SK-N-SH (cell line): Measurements from ENCODE around the gene CD209. TPM values are rescaled to one million over a fixed set of nuclear protein-coding genes. Genes with fewer than 3 reads are reported as not detected.

Source experiments
- CTCF ChIA-PET: fragments of 300-600, 350-600 bp; formaldehyde crosslinking; extraction: SDS; loops from one replicate; lab custom pipeline; 2021; lab: Yijun Ruan, JAX
- POLR2A ChIA-PET: fragments of 350-600 bp; sonication (Branson Sonifier 250); formaldehyde crosslinking; extraction: SDS; loops from one replicate; lab custom pipeline; 2020; ENCODE audit warnings: antibody characterized with exemption, inconsistent platforms; lab: Yijun Ruan, JAX
- DNase-seq: peaks from one replicate; pipeline ENCODE4 v3.0.0; 2012
- H2AFZ ChIP-seq: fragments of 200-600 bp; sonication (generic); 2 replicates; pipeline ENCODE4 v1.8.1; 2016; ENCODE audit warnings: antibody characterized with exemption, mild to moderate bottlenecking, low read depth
- H3F3A ChIP-seq: fragments of 200-600 bp; sonication (generic); replicated peaks from 2 replicates; pipeline ENCODE3; 2016; ENCODE audit warnings: antibody characterized with exemption, mild to moderate bottlenecking; ENCODE audit not compliant: insufficient read depth
- H3K27ac ChIP-seq, 2 experiments: fragments of 200-500 bp in 1 of 2; fragments of 200-600 bp in 1 of 2; sonication (Bioruptor generic) in 1 of 2; sonication (generic), shearing (Covaris generic) in 1 of 2; 2 replicates each; pipeline versions ENCODE4 v1.5.1 to v1.6.1; 2014 to 2016; ENCODE audit warnings: low read depth in 2 of 2, inconsistent platforms in 1 of 2, low read length in 1 of 2, mild to moderate bottlenecking in 1 of 2, mixed read lengths in 1 of 2
- H3K27me3 ChIP-seq: fragments of 200-600 bp; sonication (generic), shearing (Covaris generic); 2 replicates; pipeline ENCODE4 v1.6.1; 2016; ENCODE audit warnings: mixed run types; ENCODE audit not compliant: insufficient read depth
- H3K36me3 ChIP-seq, 2 experiments: fragments of 200-500 bp in 1 of 2; fragments of 200-600 bp in 1 of 2; sonication (Bioruptor generic) in 1 of 2; sonication (generic) in 1 of 2; replicated peaks in 1 of 2; 2 replicates each; pipeline versions ENCODE3 to v1.5.1; 2014 to 2016; ENCODE audit warnings: low read length in 1 of 2, mild to moderate bottlenecking in 1 of 2; ENCODE audit not compliant: insufficient read depth in 2 of 2, control insufficient read depth in 1 of 2
- H3K4me1 ChIP-seq, 2 experiments: fragments of 200-500 bp in 1 of 2; fragments of 200-600 bp in 1 of 2; sonication (Bioruptor generic) in 1 of 2; sonication (generic), shearing (Covaris generic) in 1 of 2; 2 replicates each; pipeline versions ENCODE4 v1.5.1 to v1.6.1; 2014 to 2016; ENCODE audit warnings: low read depth in 1 of 2, low read length in 1 of 2, mixed run types in 1 of 2; ENCODE audit not compliant: insufficient read depth in 2 of 2, control insufficient read depth in 1 of 2
- H3K4me2 ChIP-seq: fragments of 200-600 bp; sonication (generic), shearing (Covaris generic); 2 replicates; pipeline ENCODE4 v1.6.1; 2017; ENCODE audit warnings: mixed run types
- H3K4me3 ChIP-seq, 2 experiments: fragments of 200-500 bp in 1 of 2; fragments of 200-600 bp in 1 of 2; sonication (Bioruptor generic) in 1 of 2; sonication (generic), shearing (Covaris generic) in 1 of 2; 2 replicates each; pipeline versions ENCODE4 v1.5.1 to v1.8.1; 2014 to 2016; ENCODE audit warnings: low read depth in 2 of 2, inconsistent platforms in 1 of 2, low read length in 1 of 2, mild to moderate bottlenecking in 1 of 2, mixed read lengths in 1 of 2, moderate library complexity in 1 of 2
- H3K79me2 ChIP-seq: fragments of 200-600 bp; sonication (generic); 2 replicates; pipeline ENCODE4 v1.8.1; 2017; ENCODE audit warnings: mild to moderate bottlenecking; ENCODE audit not compliant: insufficient read depth
- H3K9ac ChIP-seq: fragments of 200-600 bp; sonication (generic); 2 replicates; pipeline ENCODE4 v1.6.1; 2017; ENCODE audit warnings: mixed run types
- H3K9me2 ChIP-seq: fragments of 200-600 bp; sonication (generic); 2 replicates; pipeline ENCODE4 v1.6.1; 2017; ENCODE audit warnings: mixed run types
- H3K9me3 ChIP-seq: fragments of 200-600 bp; sonication (generic); 2 replicates; pipeline ENCODE4 v1.6.1; 2017; ENCODE audit warnings: mixed run types, mild to moderate bottlenecking, moderate library complexity
- H4K20me1 ChIP-seq: fragments of 200-600 bp; sonication (generic); 2 replicates; pipeline ENCODE4 v1.6.1; 2017; ENCODE audit warnings: mild to moderate bottlenecking, mixed run types; ENCODE audit not compliant: insufficient read depth
- ELF1 ChIP-seq: IDR thresholded peaks from 2 replicates; pipeline ENCODE4 v1.4.0; 2012
- EP300 ChIP-seq, 2 experiments: IDR thresholded peaks; 2 replicates each; pipeline versions ENCODE4 v1.4.0 to v1.6.1; 2012; ENCODE audit warnings: borderline replicate concordance in 1 of 2, low read depth in 1 of 2, low read length in 1 of 2
- EZH2phosphoT487 ChIP-seq: fragments of 200-600 bp; sonication (generic); IDR thresholded peaks from 2 replicates; pipeline ENCODE4 v1.6.1; 2017; ENCODE audit warnings: low read depth, mixed run types, mild to moderate bottlenecking, antibody characterized with exemption, moderate library complexity, borderline replicate concordance
- FOSL2 ChIP-seq: IDR thresholded peaks from 2 replicates; pipeline ENCODE4 v1.4.0; 2012; ENCODE audit warnings: low read depth, mild to moderate bottlenecking, moderate library complexity, borderline replicate concordance
- FOXJ3 ChIP-seq: sonication (generic); formaldehyde crosslinking; IDR thresholded peaks from 2 replicates; pipeline ENCODE4 v1.5.1; 2020; ENCODE audit warnings: mild to moderate bottlenecking, missing genetic modification reagents
- GABPA ChIP-seq: IDR thresholded peaks from 2 replicates; pipeline ENCODE4 v1.4.0; 2012; ENCODE audit warnings: low read depth, mild to moderate bottlenecking
- MXI1 ChIP-seq: IDR thresholded peaks from 2 replicates; pipeline ENCODE4 v1.6.1; 2012; ENCODE audit warnings: mild to moderate bottlenecking, low read depth, low read length, improper control_type of control experiment
- POLR2AphosphoS5 ChIP-seq: IDR thresholded peaks from 2 replicates; pipeline ENCODE4 v1.6.1; 2012; ENCODE audit warnings: low read depth, low read length
- RXRA ChIP-seq: IDR thresholded peaks from 2 replicates; pipeline ENCODE4 v1.4.0; 2012; ENCODE audit warnings: low read depth, mild to moderate bottlenecking, borderline replicate concordance
- SIN3A ChIP-seq: IDR thresholded peaks from 2 replicates; pipeline ENCODE4 v1.6.1; 2012; ENCODE audit warnings: low read depth, mild to moderate bottlenecking, low read length, moderate library complexity, borderline replicate concordance
- SMC3 ChIP-seq: IDR thresholded peaks from 2 replicates; pipeline ENCODE4 v1.6.1; 2012; ENCODE audit warnings: low read depth, low read length, improper control_type of control experiment
- TAF1 ChIP-seq: IDR thresholded peaks from 2 replicates; pipeline ENCODE4 v1.6.1; 2012; ENCODE audit warnings: low read depth, mild to moderate bottlenecking, low read length, moderate library complexity, borderline replicate concordance
- TCF12 ChIP-seq: IDR thresholded peaks from 2 replicates; pipeline ENCODE4 v1.4.0; 2012
- TEAD4 ChIP-seq: IDR thresholded peaks from 2 replicates; pipeline ENCODE4 v1.4.0; 2012; ENCODE audit warnings: mild to moderate bottlenecking, borderline replicate concordance; ENCODE audit not compliant: insufficient read depth
- YY1 ChIP-seq: IDR thresholded peaks from 2 replicates; pipeline ENCODE4 v1.4.0; 2012; ENCODE audit warnings: low read depth, mild to moderate bottlenecking
- WGBS: methylation state at CpG from one replicate; pipeline ENCODE4 v1.1.6; 2017; ENCODE audit warnings: low lambda C conversion rate; 5-methylcytosine and 5-hydroxymethylcytosine counted together
- polyA plus RNA-seq, 3 experiments: library from polyadenylated mRNA; depleted of rRNA; stranded (reverse); fragments of >200 nt; gene quantifications; 2 replicates each; pipeline ENCODE4 v1.2.3, GENCODE V29; 2012
- TF ChIP-seq, protein P1 (sequence below): IDR thresholded peaks from 2 replicates; pipeline ENCODE4 v1.6.1; 2012; ENCODE audit warnings: mild to moderate bottlenecking, low read depth, low read length, moderate library complexity
- TF ChIP-seq, protein P2 (sequence below): IDR thresholded peaks from 2 replicates; pipeline ENCODE4; 2012

Gene CD209
- polyA plus RNA-seq, 1 of the 3 experiments (the other 2 are of a cell fraction), result not detected

DNA sequence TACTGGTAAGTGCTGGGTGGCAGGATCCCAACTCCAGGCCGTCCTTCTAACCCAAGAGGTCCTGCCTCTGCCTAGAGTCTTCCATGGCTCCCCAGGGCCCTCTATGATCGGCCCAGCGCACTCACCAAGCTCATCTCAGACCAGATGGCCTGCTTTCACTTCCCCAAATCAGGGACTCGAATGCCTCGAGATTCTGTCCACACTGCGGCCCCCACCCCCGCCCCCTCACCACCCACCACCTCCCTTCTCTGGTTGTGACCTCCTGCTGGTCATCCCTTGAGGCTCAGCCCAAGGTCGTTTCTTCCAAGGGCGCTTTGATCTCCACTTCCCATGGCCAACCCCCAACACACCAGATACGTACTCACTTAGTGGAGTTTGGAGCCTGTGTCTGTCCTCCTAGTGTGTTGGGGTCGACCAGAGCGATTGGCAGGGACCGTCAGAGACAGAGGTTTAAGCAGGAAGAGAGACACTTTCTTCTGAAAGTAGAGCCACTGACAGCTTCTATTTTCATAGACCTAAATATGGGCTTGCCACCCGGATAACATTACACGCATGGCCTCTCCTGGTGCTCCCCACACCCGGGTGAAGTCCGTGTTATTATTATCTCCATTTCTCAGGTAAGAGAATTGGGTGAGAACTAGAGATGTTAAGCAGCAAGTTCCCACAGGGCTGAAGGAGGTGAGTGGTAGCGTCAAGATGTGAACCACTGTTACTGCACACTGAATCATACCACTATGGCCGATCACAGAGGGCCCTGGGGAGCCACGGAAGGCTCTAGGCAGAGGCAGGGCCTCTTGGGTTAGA lies 45.5 kb downstream of the CD209 start, which contains the start of gene FCER2:
Gene FCER2 (minus strand): TSS at position 478 of the 804 bp plus-strand sequence. CDS start 2,371 bp downstream, outside the sequence.
- CTCF ChIA-PET, result interaction anchor here (2.5 kb wide), 1 partner anchor 21 kb away, joined by 10 read pairs; the partner anchor contains the start of gene TRAPPC5

More for the DNA sequence above, 45.5 kb downstream of the CD209 start, which contains the start of gene FCER2:
- POLR2A ChIA-PET, result no interaction called here
- no peaks in the 10 kb centered on the region for H4K20me1 ChIP-seq
- no peaks in the 10 kb centered on the region for H3F3A ChIP-seq
- peaks cover 84% of the 10 kb centered on the region for H3K27me3 ChIP-seq
- H3K9me3 ChIP-seq, result no peaks in the 10 kb centered on the region
- H3K4me1 ChIP-seq, result no peaks in the 10 kb centered on the region
- H2AFZ ChIP-seq, result no peak within 1 kb of the TSS
- WGBS, result 7% methylated on average over 20 of the region's 20 CpGs
- H3K4me3 ChIP-seq, result no peak within 1 kb of the TSS
- no peak for DNase-seq
- TF ChIP-seq RXRA, result no peak
- TF ChIP-seq EP300 (IDR thresholded peaks at IDR 0.05; ENCODE audit: borderline replicate concordance in 1 of 2, low read depth in 1 of 2, low read length in 1 of 2), result no peak
- TF ChIP-seq, protein P1, sequence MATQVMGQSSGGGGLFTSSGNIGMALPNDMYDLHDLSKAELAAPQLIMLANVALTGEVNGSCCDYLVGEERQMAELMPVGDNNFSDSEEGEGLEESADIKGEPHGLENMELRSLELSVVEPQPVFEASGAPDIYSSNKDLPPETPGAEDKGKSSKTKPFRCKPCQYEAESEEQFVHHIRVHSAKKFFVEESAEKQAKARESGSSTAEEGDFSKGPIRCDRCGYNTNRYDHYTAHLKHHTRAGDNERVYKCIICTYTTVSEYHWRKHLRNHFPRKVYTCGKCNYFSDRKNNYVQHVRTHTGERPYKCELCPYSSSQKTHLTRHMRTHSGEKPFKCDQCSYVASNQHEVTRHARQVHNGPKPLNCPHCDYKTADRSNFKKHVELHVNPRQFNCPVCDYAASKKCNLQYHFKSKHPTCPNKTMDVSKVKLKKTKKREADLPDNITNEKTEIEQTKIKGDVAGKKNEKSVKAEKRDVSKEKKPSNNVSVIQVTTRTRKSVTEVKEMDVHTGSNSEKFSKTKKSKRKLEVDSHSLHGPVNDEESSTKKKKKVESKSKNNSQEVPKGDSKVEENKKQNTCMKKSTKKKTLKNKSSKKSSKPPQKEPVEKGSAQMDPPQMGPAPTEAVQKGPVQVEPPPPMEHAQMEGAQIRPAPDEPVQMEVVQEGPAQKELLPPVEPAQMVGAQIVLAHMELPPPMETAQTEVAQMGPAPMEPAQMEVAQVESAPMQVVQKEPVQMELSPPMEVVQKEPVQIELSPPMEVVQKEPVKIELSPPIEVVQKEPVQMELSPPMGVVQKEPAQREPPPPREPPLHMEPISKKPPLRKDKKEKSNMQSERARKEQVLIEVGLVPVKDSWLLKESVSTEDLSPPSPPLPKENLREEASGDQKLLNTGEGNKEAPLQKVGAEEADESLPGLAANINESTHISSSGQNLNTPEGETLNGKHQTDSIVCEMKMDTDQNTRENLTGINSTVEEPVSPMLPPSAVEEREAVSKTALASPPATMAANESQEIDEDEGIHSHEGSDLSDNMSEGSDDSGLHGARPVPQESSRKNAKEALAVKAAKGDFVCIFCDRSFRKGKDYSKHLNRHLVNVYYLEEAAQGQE, result no peak
- no peak for TF ChIP-seq GABPA
- no peak for TF ChIP-seq ELF1
- TF ChIP-seq SIN3A, result no peak
- TF ChIP-seq MXI1, result no peak
- no peak for TF ChIP-seq YY1
- no peak for TF ChIP-seq TEAD4
- TF ChIP-seq, protein P2, sequence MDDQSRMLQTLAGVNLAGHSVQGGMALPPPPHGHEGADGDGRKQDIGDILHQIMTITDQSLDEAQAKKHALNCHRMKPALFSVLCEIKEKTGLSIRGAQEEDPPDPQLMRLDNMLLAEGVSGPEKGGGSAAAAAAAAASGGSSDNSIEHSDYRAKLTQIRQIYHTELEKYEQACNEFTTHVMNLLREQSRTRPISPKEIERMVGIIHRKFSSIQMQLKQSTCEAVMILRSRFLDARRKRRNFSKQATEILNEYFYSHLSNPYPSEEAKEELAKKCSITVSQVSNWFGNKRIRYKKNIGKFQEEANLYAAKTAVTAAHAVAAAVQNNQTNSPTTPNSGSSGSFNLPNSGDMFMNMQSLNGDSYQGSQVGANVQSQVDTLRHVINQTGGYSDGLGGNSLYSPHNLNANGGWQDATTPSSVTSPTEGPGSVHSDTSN, result no peak
- TF ChIP-seq POLR2AphosphoS5, result no peak
- no peak for TF ChIP-seq TAF1
- TF ChIP-seq TCF12, result no peak
- TF ChIP-seq EZH2phosphoT487, result no peak
- no peak for TF ChIP-seq FOXJ3
- TF ChIP-seq FOSL2, result no peak
- no peak for TF ChIP-seq SMC3
- no peaks in the 10 kb centered on the region for H3K9me2 ChIP-seq
- H3K9ac ChIP-seq, result no peak within 1 kb of the TSS
- H3K27ac ChIP-seq, result no peak within 1 kb of the TSS
- no peaks in the 10 kb centered on the region for H3K79me2 ChIP-seq
- no peaks in the 10 kb centered on the region for H3K36me3 ChIP-seq
- H3K4me2 ChIP-seq, result no peak within 1 kb of the TSS
